GM12874 (cell line): ENCODE results near the gene PCYT1A.

Experiments used
- TF ChIP-seq, protein P1 (sequence below): IDR thresholded peaks from 2 replicates; pipeline ENCODE4 v1.5.1; 2011; ENCODE audit warnings: low read depth, mild to moderate bottlenecking, control low read depth, low read length, moderate library complexity; ENCODE audit not compliant: insufficient read depth

The PCYT1A gene

DNA sequence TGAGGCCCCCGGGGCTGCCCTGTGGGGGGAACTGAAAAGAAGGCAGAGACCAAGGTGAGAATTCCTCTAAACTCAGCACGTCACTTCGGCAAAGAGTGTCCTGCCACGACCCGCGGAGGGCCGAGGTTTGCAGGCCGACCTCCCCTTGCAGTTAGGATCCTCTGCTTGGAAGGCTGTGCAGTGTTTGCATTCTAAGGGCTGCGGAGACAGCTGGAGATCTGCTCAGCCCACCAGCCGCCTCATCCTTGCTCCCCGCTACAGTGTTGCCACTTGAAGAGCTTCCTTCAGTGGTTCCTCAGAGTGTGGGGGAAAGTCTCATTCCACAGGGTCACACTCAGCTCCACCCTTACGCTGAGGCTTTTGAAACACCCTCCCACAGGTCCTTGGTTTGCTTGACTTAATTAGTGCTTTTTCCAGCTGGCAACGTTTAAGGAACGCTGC is 60.4 kb downstream of the PCYT1A start:
- TF ChIP-seq, protein P1, sequence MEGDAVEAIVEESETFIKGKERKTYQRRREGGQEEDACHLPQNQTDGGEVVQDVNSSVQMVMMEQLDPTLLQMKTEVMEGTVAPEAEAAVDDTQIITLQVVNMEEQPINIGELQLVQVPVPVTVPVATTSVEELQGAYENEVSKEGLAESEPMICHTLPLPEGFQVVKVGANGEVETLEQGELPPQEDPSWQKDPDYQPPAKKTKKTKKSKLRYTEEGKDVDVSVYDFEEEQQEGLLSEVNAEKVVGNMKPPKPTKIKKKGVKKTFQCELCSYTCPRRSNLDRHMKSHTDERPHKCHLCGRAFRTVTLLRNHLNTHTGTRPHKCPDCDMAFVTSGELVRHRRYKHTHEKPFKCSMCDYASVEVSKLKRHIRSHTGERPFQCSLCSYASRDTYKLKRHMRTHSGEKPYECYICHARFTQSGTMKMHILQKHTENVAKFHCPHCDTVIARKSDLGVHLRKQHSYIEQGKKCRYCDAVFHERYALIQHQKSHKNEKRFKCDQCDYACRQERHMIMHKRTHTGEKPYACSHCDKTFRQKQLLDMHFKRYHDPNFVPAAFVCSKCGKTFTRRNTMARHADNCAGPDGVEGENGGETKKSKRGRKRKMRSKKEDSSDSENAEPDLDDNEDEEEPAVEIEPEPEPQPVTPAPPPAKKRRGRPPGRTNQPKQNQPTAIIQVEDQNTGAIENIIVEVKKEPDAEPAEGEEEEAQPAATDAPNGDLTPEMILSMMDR: no peak

DNA sequence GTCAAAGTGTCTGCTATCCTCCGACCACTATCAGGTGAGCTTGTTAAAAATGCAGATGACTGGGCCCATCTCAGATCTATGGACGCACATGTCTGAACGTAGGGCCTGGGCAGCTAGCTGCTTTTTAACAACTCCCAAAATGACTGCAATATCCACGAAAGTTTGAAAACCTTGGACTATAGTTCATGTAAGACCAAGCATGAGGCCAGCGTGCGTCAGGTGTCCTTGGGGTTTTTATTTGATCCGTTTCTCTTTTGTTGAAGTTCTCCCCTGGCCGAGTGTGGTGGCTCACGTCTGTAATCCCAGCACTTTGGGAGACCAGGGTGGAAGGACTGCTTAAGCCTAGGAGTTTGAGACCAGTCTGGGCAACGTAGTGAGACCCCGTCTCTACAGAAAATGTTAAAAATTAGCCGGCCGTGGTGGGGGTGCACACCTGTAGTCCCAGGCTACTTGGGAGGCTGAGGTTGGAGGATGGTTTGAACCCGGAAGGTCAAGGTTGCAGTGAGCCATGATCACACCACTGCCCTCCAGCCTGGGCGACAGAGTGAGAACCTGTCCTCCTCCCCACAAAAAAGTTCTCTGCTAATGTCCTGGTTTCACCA is 61.7 kb downstream of the PCYT1A start:
- TF ChIP-seq, protein P1: no peak

DNA sequence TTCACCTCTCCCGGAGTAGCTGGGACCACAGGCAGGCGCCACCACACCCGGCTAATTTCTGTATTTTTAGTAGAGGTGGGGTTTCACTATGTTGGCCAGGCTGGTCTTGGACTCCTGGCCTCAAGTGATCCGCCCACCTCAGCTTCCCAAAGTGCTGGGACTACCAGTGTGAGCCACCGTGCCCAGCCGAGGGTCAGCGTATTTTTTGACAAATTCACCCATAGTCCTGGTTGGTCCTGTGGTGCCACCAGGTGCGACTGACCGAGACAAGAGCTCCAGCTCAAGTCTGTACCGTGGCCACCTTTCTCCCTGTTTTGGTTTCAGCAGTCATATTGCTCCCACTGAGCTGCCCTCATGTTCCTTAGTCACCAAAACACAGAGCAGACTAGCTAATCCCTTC is 62.4 kb downstream of the PCYT1A start:
- TF ChIP-seq, protein P1: no peak

DNA sequence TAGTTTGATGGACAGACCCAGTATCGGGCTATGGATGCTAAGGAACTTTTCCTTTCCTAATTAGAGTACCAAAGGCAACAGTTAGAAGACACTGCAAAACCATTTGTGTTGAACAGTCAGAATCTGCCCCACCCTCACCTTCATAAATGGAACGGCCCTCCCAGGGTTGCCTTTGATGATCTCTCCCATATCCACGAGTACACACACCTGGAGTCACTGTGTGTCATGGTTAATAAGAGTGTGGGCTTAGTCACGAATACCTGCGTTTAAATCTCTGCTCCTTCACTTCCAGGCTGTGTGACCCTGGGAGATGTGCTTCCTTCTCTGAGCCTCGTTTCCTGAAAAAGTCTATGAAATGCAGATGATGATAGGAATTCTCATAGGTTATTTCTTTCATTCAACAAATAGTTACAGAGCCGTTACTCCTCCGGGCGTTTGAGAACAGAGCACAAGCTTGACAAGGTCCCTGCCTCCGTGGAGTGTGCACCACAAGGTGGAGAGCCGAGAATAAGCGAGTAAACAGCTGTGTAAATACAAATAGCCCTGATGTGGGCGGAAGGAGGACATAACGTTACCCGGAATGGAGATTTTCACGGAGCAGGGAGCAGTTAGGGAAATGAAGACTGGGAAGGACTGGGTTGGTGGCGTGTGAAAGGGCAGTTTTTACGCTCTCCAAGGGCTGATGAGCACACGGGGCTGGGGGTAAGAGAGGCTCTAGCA is 64.5 kb downstream of the PCYT1A start:
- TF ChIP-seq, protein P1: no peak

DNA sequence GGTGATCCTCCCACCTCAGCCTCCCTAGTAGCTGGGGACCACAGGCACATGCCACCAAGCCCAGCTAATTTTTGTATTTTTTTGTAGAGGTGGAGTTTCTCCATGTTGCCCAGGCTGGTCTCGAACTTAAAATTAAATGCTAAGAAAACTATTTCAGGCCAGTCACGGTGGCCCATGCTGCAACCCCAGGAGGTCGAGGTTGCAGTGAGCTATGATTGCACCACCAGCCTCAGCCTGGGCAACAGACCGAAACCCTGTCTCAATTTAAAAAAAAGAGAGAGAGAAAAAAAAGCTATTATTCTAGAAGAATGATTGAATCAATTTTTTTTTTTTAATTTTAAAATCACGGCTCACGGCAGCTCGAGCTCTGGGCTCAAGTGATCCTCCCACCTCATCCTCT is 66.5 kb downstream of the PCYT1A start:
- TF ChIP-seq, protein P1: no peak

DNA sequence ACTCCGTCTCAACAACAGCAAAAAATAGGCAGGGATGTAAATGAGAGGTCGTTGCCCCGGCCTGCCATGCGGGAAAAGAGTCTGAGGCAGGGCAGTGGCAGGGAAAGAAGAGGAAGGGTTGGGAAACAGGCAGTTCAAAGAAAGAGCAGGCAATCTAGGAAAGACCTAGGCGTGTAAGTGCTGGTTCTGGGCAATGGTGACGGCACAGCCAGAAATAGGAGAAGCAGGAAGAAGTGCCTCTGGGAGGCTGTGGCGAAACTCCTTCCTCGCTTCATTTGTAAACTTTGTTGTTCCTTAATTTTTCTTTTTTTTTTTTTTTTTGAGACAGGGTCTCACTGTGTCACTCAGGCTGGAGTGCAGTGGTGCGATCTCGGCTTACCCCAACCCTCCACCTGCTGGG is 66.9 kb downstream of the PCYT1A start:
- TF ChIP-seq, protein P1: no peak

DNA sequence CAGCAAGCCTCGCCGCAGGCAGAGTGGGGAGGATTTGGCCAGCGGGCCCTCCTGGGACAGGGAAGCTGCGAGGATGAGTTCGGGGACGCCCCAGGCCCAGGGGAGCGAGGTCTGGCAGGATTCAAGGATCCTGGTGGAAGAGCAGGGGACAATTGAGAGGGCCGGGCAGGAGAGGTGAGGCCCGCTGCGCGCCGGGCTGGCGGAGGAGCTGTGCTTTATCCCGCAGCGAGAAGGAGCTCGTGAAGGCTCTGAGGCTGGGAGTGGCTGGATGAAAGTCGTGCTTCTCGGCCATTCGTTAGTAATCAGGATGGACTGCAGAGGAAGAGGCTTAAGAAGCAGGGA is 67.6 kb downstream of the PCYT1A start:
- TF ChIP-seq, protein P1: no peak
